Stimulated activated naive B cell treated with anti-CD40 and anti-IgM and Interleukin-4, amounts not matched to agents 10 μg/mL and 1 μg/mL and 100 μg/mL, for 72 hours (primary cell): ENCODE measurements around the gene SAMD3.
A peak's percentile ranks its signal among the peaks of the same experiment; 100 is the strongest.
"Not testable (repeated sequence)": the region's sequence is repeated elsewhere in the genome, so short reads cannot be mapped to it uniquely, and the experiment has no call there.

ENCODE experiments used
- ATAC-seq, 2 donors: fragments of 150-1000 bp; cut with Tn5 transposase; replicated peaks; 2 replicates each; pipeline ENCODE4 v1.10.0; 2021; ENCODE audit warnings: moderate library complexity in 1 of 2
- DNase-seq: peaks from one replicate; pipeline ENCODE4 v3.0.0; 2021
- H3K27ac Mint-ChIP-seq: one replicate; pipeline ENCODE4 v1.8.0; 2022; ENCODE audit warnings: mild to moderate bottlenecking, mixed read lengths
- H3K27me3 Mint-ChIP-seq, 2 donors: one replicate each; pipeline ENCODE4 v1.8.0; 2022; ENCODE audit warnings: mixed read lengths in 2 of 2
- H3K36me3 Mint-ChIP-seq, 2 donors: one replicate each; pipeline ENCODE4 v1.8.0; 2022; ENCODE audit warnings: mixed read lengths in 2 of 2, mild to moderate bottlenecking in 1 of 2
- H3K4me1 Mint-ChIP-seq, 2 donors: one replicate each; pipeline ENCODE4 v1.8.0; 2022; ENCODE audit warnings: mixed read lengths in 2 of 2, mild to moderate bottlenecking in 1 of 2
- H3K4me3 Mint-ChIP-seq, 2 donors: one replicate each; pipeline ENCODE4 v1.8.0; 2022; ENCODE audit warnings: mild to moderate bottlenecking in 2 of 2, mixed read lengths in 2 of 2, moderate library complexity in 1 of 2
- H3K9me3 Mint-ChIP-seq, 2 donors: one replicate each; pipeline ENCODE4 v1.8.0; 2022; ENCODE audit warnings: mixed read lengths in 2 of 2, mild to moderate bottlenecking in 1 of 2

SAMD3 gene

DNA sequence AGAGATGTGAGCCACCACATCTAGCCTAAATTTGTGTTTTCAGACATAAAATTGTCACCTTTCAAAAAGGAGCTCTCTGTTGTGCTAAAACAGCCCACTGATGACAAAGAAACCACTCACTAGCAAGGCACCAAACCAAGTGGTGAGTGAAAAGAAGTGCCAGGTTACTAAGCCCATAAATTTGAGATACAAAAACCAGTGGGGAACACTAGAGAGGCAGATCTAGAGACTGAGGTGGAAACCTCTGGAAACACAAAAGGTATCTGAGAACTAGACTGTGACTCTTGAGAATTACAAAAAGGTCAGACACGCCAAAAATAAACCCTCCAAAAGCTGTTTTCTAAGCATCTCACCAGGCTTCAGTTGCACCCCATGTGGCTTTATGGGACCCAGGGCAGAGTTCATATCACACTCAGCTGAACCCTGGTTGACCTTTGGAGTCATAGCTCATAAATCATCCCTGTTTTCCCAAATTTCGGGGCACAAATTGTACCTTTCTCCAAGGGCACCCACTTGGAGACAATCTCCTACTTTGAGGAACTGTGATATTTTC lies 24.2 kb downstream of the SAMD3 start:
- ATAC-seq = peak; percentile 23 to 65
- Mint-ChIP-seq H3K4me3 (no peak overlapping the region), H3K36me3 (no peaks in the 10 kb centered on the region), H3K27me3 (peaks cover 0 to 1% of the 10 kb centered on the region in 2 donors), H3K9me3 (peaks cover 0 to 1% of the 10 kb centered on the region in 2 donors), H3K4me1 (peaks cover 0 to 6% of the 10 kb centered on the region in 2 donors), H3K27ac (no peak overlapping the region)
- no peak for DNase-seq

GRCh38 chr6:130197816-130198482 lies 24.8 kb downstream of the SAMD3 start:
- not testable (repeated sequence) for H3K27ac Mint-ChIP-seq, H3K4me3 Mint-ChIP-seq, H3K36me3 Mint-ChIP-seq, ATAC-seq, H3K27me3 Mint-ChIP-seq, DNase-seq, H3K4me1 Mint-ChIP-seq, H3K9me3 Mint-ChIP-seq

DNA sequence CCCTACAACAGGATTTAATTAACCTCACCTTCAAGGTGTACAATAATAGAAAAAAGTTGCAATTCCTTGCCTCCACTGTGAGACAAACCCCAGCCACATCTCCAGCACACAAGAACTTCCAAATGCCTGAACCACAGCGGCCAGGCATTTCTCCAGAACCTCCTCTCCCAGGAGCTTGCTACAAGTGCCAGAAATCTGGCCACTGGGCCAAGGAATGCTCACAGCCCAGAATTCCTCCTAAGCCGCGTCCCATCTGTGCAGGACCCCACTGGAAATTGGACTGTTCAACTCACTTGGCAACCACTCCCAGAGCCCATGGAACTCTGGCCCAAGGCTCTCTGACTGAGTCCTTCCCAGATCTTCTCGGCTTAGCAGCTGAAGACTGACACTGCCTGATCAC lies 28.3 kb downstream of the SAMD3 start:
- not testable (repeated sequence) for H3K27ac Mint-ChIP-seq, DNase-seq, H3K36me3 Mint-ChIP-seq, H3K4me3 Mint-ChIP-seq, ATAC-seq, H3K27me3 Mint-ChIP-seq, H3K9me3 Mint-ChIP-seq
- H3K4me1 Mint-ChIP-seq = peaks cover 4 to 20% of the 10 kb centered on the region in 2 donors

GRCh38 chr6:130190701-130191690 lies 31.8 kb downstream of the SAMD3 start:
- Mint-ChIP-seq H3K27me3 (peaks cover 0 to 4% of the 10 kb centered on the region in 2 donors), H3K27ac (no peak overlapping the region), H3K4me1 (peaks cover 4 to 20% of the 10 kb centered on the region in 2 donors), H3K4me3 (no peak overlapping the region), H3K9me3 (no peaks in the 10 kb centered on the region), H3K36me3 (no peaks in the 10 kb centered on the region)
- ATAC-seq (no peak), DNase-seq (no peak)

GRCh38 chr6:130189531-130190397 lies 33.0 kb downstream of the SAMD3 start:
- no peaks in the 10 kb centered on the region for H3K9me3 Mint-ChIP-seq
- peak overlapping the region; percentile 40 for H3K27ac Mint-ChIP-seq
- H3K27me3 Mint-ChIP-seq = peaks cover 0 to 4% of the 10 kb centered on the region in 2 donors
- H3K4me1 Mint-ChIP-seq = peaks cover 4 to 20% of the 10 kb centered on the region in 2 donors
- no peak for ATAC-seq
- H3K4me3 Mint-ChIP-seq = no peak overlapping the region
- DNase-seq = no peak
- no peaks in the 10 kb centered on the region for H3K36me3 Mint-ChIP-seq

DNA sequence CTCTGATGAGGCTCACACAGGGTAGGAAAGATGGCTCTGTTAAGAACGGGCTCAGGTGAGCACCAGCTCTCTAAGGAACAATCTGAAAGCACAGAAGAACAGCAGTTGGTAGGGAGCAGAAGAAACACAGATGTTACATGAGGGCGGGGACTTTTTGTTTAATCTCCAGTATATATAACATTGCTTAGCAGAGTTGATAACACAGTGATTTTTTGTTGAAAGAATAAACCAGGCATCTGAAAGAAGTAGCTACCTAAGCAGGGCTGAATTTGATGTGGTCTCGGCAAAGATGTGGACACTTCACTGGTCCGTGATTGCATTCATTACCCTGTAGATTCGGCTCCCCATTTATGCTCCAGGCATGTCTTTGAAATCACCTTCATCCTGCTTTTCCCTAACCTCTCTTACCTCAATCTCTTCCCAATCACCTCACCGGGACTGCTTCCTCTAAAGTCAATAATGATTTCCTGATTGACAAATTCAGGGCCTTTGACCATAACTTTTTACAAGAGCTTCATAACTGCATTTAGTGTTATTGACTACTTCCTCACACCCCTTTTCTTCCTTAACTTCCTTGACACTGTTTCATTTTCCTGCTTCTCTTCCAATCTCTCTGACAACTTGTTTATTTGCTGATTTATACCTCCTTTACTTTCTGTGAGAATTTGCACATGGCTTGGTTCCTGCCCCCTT lies 34.4 kb downstream of the SAMD3 start:
- H3K27me3 Mint-ChIP-seq = peaks cover 0 to under 1% of the 10 kb centered on the region in 2 donors
- no peaks in the 10 kb centered on the region for H3K36me3 Mint-ChIP-seq
- no peak overlapping the region for H3K4me3 Mint-ChIP-seq
- H3K9me3 Mint-ChIP-seq = no peaks in the 10 kb centered on the region
- no peak for DNase-seq
- H3K4me1 Mint-ChIP-seq = peaks cover 8 to 26% of the 10 kb centered on the region in 2 donors
- H3K27ac Mint-ChIP-seq = no peak overlapping the region
- no peak for ATAC-seq

GRCh38 chr6:130187335-130188206 lies 35.2 kb downstream of the SAMD3 start:
- no peak overlapping the region for H3K4me3 Mint-ChIP-seq
- DNase-seq (no peak), ATAC-seq (no peak)
- no peaks in the 10 kb centered on the region for H3K36me3 Mint-ChIP-seq
- no peaks in the 10 kb centered on the region for H3K27me3 Mint-ChIP-seq
- H3K9me3 Mint-ChIP-seq = no peaks in the 10 kb centered on the region
- H3K4me1 Mint-ChIP-seq = peaks cover 8 to 22% of the 10 kb centered on the region in 2 donors
- no peak overlapping the region for H3K27ac Mint-ChIP-seq

GRCh38 chr6:130185658-130186057 lies 37.1 kb downstream of the SAMD3 start:
- H3K4me1 Mint-ChIP-seq = peaks cover 4 to 7% of the 10 kb centered on the region in 2 donors
- no peak overlapping the region for H3K4me3 Mint-ChIP-seq
- ATAC-seq (no peak), DNase-seq (no peak)
- no peaks in the 10 kb centered on the region for H3K27me3 Mint-ChIP-seq
- H3K27ac Mint-ChIP-seq = no peak overlapping the region
- H3K36me3 Mint-ChIP-seq = no peaks in the 10 kb centered on the region
- H3K9me3 Mint-ChIP-seq = peaks cover 0 to 1% of the 10 kb centered on the region in 2 donors

GRCh38 chr6:130183271-130184222 lies 39.2 kb downstream of the SAMD3 start:
- peak overlapping the region; percentile 0 to 6 for H3K4me3 Mint-ChIP-seq
- DNase-seq = no peak
- H3K4me1 Mint-ChIP-seq = peaks cover 4 to 7% of the 10 kb centered on the region in 2 donors
- H3K36me3 Mint-ChIP-seq = no peaks in the 10 kb centered on the region
- H3K27ac Mint-ChIP-seq = peak overlapping the region; percentile 1
- peaks cover 0 to 1% of the 10 kb centered on the region in 2 donors for H3K9me3 Mint-ChIP-seq
- peak in 1 of 2 donors; percentile 38 for ATAC-seq
- H3K27me3 Mint-ChIP-seq = no peaks in the 10 kb centered on the region

- Mint-ChIP-seq H3K4me1 (peaks cover 4 to 7% of the 10 kb centered on the region in 2 donors), H3K27me3 (no peaks in the 10 kb centered on the region), H3K4me3 (no peak overlapping the region), H3K27ac (no peak overlapping the region), H3K9me3 (peaks cover 0 to 1% of the 10 kb centered on the region in 2 donors), H3K36me3 (no peaks in the 10 kb centered on the region)
- ATAC-seq = no peak
- DNase-seq = no peak
Measured at GRCh38 chr6:130182466-130182865, 40.3 kb downstream of the SAMD3 start.

- Mint-ChIP-seq H3K36me3 (no peaks in the 10 kb centered on the region), H3K9me3 (peaks cover 0 to 1% of the 10 kb centered on the region in 2 donors), H3K4me3 (no peak overlapping the region), H3K27me3 (no peaks in the 10 kb centered on the region), H3K27ac (no peak overlapping the region), H3K4me1 (peaks cover 3 to 4% of the 10 kb centered on the region in 2 donors)
- DNase-seq = no peak
- no peak for ATAC-seq
Measured at GRCh38 chr6:130178692-130179091, 44.1 kb downstream of the SAMD3 start.

DNA sequence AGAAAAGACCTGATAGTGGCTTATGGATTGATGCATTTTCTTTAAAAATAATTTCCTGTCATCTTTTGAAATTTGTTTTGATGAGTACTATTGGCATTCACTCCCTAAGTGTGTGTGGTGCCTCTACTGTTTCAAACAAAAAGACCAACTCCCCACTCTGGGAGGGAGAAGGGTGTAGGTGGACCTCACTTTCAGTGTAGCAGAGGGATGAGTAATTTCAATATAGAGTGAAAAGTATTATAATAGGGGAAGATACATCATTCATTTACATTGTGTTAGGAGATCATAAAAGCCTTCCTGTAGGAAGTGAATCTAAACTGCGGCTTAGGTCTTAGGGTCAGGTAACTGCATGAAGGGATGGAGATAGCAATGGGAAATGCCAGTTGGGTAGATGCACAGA lies 46.4 kb downstream of the SAMD3 start:
- H3K27me3 Mint-ChIP-seq = no peaks in the 10 kb centered on the region
- H3K27ac Mint-ChIP-seq = no peak overlapping the region
- H3K4me3 Mint-ChIP-seq = no peak overlapping the region
- no peaks in the 10 kb centered on the region for H3K4me1 Mint-ChIP-seq
- DNase-seq (no peak), ATAC-seq (no peak)
- H3K36me3 Mint-ChIP-seq = peaks cover 3 to 5% of the 10 kb centered on the region in 2 donors
- H3K9me3 Mint-ChIP-seq = peaks cover 4 to 10% of the 10 kb centered on the region in 2 donors
